Sigmoid colon (tissue), 3 donors: ENCODE measurements around the gene PDHB.

Experiments used
- POLR2A ChIP-seq, 2 donors: fragments of 450-650 bp; IDR thresholded peaks; one replicate each; pipeline ENCODE4 v1.6.1; 2016; ENCODE audit warnings: antibody characterized with exemption in 2 of 2, mild to moderate bottlenecking in 2 of 2, moderate library complexity in 2 of 2
- TF ChIP-seq, protein P1 (sequence below), 4 experiments: fragments of 450-650 bp in 3 of 4; fragments of 200-600 bp in 1 of 4; IDR thresholded peaks; one replicate each; pipeline ENCODE4 v1.5.1; 2016 to 2019; ENCODE audit warnings: antibody characterized with exemption in 4 of 4, mild to moderate bottlenecking in 3 of 4, moderate library complexity in 2 of 4

DNA sequence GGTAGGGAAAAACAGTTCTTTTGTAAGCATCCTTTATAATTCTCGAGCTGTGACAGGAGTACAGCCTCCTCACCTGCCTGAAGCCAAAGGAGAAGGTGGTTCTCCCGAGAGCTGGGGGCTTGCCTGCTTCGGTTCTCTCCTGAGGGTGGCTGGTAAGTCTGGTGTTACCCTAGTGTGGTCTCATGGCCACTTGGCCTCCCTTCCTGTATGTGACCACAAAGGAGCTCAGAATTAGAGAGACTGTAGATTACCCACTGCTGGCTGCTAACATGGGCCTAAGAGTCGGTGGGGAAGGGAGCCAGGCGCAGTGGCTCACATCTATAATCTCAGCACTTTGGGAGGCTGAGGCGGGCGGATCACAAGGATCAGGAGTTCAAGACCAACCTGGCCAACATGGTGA is 12.6 kb downstream of the PDHB start:
- TF ChIP-seq, protein P1, sequence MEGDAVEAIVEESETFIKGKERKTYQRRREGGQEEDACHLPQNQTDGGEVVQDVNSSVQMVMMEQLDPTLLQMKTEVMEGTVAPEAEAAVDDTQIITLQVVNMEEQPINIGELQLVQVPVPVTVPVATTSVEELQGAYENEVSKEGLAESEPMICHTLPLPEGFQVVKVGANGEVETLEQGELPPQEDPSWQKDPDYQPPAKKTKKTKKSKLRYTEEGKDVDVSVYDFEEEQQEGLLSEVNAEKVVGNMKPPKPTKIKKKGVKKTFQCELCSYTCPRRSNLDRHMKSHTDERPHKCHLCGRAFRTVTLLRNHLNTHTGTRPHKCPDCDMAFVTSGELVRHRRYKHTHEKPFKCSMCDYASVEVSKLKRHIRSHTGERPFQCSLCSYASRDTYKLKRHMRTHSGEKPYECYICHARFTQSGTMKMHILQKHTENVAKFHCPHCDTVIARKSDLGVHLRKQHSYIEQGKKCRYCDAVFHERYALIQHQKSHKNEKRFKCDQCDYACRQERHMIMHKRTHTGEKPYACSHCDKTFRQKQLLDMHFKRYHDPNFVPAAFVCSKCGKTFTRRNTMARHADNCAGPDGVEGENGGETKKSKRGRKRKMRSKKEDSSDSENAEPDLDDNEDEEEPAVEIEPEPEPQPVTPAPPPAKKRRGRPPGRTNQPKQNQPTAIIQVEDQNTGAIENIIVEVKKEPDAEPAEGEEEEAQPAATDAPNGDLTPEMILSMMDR (IDR thresholded peaks at IDR 0.05) = no peak
- no peak for TF ChIP-seq POLR2A (IDR thresholded peaks at IDR 0.05)
